ENCODE data around the gene TBC1D19. TPM values are rescaled to one million over a fixed set of nuclear protein-coding genes. Genes with fewer than 3 reads are reported as not detected.
"Not testable (repeated sequence)": the region's sequence is repeated elsewhere in the genome, so short reads cannot be mapped to it uniquely, and the experiment has no call there.

The TBC1D19 gene
- polyA plus RNA-seq, 4 donors, result 18.7 to 22.7 (median 21.3) TPM

DNA sequence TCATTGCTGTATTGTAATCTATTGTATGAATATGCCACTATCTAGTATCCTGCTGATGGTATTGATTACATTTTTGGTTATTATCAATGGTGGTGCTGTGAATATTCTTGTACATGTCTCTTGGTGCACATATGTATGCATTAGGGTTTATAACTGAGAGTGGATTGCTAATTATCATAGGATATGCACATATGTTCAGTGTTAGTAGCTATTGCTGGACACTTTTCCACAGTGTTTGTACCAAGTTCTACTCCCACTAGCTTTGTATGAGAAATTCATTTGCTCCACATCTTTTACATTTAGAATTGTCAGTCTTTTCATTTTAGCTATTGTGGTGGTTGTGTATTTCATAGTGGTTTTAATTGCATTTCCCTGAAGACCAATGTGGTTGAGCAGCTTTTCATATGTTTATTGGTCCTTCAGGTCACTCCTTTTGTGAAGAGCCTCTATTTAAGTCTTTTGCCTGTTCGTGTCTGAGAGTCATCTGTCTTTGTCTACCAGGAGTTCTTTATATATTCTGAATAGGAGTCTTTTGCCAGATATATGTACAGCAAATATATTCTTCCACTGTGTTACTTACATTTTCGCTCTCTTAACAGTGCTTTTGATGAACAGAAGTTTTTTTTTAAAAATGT, 87.1 kb downstream of the TBC1D19 start:
- DNase-seq (ENCODE audit: low read depth in 4 of 4, low spot score in 3 of 4), result no peak

DNA sequence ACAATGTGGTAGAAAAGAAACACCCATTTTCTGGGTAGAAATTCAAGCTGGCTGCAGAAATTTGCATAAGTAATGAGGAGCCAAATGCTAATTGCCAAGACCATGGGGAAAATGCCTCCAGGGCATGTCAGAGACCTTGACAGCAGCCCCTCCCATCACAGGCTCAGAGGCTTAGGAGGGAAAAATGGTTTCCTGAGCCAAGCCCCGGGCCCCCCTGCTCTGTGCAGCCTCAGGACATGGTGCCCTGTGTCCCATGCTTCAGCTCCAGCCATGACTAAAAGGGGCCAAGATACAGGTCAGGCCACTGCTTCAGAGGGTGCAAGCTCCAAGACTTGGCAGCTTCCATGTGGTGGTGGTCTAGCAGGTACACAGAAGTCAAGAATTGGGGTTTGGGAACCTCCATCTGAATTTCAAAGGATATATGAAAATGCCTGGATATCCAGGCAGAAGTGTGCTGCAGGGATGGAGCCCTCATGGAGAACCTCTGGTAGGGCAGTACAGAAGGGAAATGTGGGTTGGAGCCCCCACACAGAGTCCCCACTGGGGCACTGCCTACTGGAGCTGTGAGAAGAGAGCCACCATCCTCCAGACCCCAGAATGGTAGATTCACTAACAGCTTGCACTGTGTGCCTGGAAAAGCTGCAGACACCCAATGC, 95.3 kb downstream of the TBC1D19 start:
- not testable (repeated sequence) for DNase-seq (ENCODE audit: low read depth in 4 of 4, low spot score in 3 of 4)

DNA sequence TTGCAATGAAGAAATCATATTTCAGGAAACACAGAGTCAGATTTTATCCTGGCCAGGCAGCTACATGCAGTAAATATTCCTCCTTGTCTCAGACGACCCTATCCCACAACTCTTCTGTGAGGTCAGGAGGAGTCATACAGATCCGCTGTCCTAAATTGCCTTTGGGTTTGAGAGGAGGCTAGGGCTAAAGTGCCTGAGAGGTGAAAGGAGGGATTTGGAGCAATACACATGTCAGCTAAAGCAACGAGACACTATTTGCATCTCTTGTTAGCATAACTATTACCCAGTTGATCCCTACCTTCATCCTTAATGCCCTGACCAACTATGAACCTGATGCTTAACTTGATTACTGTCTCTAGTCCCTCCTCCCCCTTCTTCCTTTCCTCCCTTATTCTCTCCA, 98.6 kb downstream of the TBC1D19 start:
- DNase-seq (ENCODE audit: low read depth in 4 of 4, low spot score in 3 of 4), result no peak

DNA sequence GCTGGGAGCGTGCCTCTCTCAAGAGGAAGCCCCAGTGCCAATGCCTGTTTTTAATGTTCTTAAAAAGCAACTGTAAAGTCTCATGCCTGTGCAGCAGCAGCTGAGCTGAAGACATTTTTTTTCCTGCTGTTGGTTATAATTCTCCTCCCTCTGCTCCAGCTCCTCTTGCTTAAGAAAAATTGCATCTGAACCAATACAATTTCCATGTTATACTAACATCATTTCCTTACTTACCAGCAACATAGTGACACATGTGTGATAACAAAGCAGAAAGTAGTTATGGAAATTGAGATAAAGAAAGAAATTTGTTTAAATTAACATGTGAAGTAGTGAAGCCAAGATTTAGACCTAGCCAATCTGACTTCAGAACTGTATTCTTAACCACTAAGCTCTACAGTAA, 101.4 kb downstream of the TBC1D19 start:
- DNase-seq (ENCODE audit: low read depth in 4 of 4, low spot score in 3 of 4), result no peak

DNA sequence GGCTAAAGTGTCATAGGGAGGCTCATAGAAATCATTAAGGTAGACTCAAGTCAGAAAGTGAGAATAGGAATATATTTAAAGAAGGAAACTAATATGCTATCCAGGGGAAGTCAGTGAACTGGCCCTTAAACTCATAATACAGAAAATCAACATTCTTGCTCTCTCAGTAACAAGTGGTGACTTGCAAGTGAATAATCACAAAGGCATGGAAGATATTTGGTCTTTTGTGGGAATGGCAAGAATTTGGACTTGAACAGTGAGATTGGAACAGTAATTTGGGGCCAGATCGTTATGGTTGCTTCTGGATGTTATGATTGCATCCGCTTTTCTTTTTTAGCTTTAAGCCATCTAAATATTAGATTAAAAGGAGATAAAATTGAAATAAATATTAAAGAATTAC, 103.8 kb downstream of the TBC1D19 start:
- no peak for DNase-seq (ENCODE audit: low read depth in 4 of 4, low spot score in 3 of 4)

DNA sequence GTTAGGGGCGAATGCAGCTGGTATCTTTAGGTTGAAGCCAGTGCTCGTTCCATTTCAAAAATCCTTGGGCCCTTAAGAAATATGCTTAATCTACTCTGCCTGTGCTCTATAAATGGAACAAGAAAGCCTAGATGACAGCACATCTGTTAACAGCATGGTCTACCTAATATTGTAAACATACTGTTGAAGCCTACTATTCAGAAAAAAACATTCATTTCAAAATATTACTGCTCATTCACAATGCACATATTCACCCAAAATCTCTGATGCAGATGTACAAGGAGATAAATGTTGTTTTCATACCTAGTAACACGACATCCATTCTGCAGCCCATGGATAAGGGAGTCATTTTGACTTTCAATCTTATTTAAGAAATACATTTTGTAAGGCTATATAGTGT, 106.6 kb downstream of the TBC1D19 start:
- no peak for DNase-seq (ENCODE audit: low read depth in 4 of 4, low spot score in 3 of 4)

DNA sequence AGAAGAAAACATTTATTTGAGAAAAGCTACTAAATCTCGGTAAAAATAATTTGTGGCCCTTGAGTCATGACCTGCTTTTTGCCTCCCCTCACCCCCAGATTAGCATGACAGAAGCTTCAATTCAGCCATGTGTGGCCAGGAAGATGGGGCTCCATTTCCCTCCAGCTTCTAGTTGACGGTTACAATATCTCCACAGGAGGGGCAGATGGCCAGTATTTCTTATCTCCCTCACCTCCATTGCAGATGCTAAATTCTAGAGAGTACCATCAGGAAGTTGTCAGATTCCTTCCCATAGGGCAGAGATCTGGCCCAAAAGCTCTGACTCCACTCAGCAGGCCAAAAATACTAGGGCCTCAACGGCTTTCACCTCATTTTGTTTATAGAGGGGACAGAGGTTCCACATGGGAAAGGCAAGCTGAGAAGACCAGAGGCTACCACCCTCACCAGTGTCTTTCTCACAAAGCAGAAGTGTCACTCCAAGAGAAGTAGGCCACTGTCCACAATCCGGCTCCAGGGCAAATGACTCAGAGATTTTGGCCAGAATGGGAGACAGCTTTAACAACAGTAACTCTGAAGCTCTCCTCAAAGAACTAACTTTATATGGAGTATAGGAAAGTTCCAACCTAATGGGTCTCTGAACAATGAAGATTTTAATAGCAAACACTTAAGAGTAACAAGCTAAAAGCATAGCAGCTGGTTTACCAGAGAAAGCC, 108.3 kb downstream of the TBC1D19 start:
- DNase-seq (ENCODE audit: low read depth in 4 of 4, low spot score in 3 of 4), result no peak

DNA sequence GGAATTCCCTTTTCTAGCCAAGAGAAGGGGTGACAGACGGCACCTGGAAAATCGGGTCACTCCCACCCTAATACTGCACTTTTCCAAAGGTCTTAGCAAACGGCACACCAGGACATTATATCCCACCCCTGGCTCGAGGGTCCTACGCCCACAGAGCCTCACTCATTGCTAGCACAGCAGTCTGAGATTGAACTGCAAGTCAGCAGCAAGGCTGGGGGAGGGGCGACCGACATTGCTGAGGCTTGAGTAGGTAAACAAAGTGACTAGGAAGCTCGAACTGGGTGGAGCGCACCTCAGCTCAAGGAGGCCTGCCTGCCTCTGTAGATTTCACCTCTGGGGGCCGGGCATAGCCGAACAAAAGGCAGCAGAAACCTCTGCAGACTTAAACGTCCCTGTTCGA, 110.2 kb downstream of the TBC1D19 start:
- not testable (repeated sequence) for DNase-seq (ENCODE audit: low read depth in 4 of 4, low spot score in 3 of 4)

DNA sequence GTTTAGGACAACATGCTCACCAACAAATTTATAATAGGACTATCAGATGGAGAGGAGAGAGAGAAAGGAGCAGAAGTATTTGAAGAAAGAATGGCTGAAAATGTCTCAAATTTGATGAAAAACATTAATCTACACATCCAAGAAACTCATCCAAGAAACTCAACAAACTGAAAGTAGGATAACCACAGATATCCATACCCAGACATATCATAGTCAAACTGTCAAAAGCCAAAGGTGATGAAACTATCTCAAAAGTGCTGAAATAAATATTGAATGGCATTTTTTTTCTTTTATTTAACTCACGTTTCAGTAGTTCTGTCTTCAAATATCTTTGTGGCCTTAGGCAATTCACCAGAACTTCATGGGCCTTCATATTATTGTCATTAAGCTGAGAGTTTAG, 116.2 kb downstream of the TBC1D19 start:
- DNase-seq (ENCODE audit: low read depth in 4 of 4, low spot score in 3 of 4), result no peak

DNA sequence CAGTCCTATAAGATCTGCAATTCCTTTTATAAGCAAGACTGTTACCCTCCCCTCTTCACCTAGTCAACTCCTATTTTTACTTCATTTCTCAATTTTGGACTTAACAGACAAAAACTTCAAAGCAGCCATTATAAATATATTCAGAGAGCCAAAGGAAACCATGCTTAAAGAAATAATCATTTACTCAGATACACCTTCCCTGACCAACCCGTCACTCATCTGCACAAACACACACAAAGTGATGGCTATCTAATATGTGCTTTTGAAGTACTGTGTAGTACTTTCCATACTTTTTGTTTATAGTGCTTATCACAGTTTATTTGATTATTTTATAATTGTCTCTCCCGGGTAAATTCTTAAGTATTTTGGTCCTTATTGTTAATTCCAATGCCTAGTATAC, 117.2 kb downstream of the TBC1D19 start:
- DNase-seq (ENCODE audit: low read depth in 4 of 4, low spot score in 3 of 4), result no peak

DNA sequence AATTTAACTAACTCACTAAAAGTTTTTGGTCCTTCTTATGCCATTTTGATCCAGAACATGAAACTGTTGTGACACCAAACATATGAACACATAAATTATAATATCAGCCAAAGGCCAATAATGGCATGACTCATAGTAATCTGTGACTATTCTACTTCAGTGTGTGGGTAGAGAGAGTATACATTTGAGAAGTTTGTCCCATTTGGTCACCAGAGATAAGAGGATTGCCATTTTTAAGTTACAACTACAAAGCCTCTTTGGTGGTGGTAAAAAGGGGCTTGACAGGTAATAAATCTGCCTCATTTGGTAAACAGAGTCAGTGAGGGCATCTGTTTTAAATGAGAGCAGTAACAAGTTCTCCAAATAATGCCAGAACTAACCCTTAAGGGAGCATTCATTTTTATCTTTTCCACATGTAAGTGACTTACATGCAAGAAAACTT, 117.9 kb downstream of the TBC1D19 start:
- DNase-seq (ENCODE audit: low read depth in 4 of 4, low spot score in 3 of 4), result no peak

DNA sequence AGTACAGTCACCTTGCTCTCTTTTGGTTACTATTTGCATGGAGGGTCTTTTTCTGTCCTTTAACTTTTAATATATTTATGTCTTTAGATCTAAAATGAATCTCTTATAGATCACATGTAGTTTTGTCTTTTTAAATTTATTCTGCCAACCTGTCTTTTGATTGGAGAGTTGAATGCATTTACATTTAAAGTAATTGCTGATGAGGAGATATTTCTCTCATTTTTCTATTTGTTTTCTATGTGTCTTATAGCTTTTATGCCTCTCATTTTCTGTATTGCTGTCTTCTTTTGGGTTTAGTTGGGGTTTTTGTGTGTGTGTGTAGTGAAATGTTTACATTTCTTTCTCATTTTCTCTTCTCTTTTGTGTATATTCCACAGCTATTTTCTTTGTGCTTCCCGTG, 123.5 kb downstream of the TBC1D19 start:
- no peak for DNase-seq (ENCODE audit: low read depth in 4 of 4, low spot score in 3 of 4)

DNA sequence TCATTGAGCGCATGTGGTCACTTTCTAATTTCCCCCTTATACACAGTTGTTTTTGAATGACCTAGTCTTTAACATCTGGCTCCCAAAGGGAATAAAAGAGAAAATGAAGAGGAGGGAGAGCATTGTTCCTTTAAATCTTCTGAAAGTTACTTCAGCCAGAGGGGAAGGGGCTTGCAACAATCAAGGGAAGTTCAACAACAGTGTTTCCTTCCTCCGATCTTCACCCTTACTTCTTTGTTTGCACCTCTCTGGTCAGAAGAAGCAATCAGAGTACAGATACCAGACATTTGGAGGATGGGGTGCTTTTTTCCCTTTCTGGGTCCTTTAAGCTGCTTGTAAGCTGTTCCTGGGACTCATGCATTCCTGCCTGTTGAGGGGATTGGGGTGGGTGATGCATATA, 125.4 kb downstream of the TBC1D19 start:
- no peak for DNase-seq (ENCODE audit: low read depth in 4 of 4, low spot score in 3 of 4)

DNA sequence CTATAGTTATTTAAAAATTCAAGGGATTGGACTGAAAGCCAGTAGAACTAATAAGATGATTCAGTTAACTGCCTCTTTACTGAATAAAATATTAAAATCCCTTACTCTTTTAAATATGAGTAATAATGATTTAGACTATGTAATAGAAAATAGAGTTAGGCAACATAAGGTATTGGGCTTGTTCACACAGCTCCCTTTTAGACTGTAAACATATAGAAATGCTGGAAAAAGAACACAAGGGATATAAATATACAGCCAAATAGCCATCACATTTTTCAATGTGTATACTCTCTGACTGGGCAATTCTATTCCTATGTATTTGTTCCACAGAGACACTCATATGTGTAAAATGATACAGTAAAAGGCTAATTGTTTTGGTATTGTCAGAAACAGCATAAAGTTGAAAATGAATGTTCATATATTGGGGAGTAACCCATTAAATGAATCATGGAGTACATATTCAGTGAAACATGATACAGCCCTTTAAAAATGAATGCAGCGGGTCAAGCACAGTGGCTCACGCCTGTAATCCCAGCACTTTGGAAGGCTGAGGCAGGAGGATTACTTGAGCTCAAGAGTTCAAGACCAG, 129.8 kb downstream of the TBC1D19 start:
- DNase-seq (ENCODE audit: low read depth in 4 of 4, low spot score in 3 of 4), result no peak

DNA sequence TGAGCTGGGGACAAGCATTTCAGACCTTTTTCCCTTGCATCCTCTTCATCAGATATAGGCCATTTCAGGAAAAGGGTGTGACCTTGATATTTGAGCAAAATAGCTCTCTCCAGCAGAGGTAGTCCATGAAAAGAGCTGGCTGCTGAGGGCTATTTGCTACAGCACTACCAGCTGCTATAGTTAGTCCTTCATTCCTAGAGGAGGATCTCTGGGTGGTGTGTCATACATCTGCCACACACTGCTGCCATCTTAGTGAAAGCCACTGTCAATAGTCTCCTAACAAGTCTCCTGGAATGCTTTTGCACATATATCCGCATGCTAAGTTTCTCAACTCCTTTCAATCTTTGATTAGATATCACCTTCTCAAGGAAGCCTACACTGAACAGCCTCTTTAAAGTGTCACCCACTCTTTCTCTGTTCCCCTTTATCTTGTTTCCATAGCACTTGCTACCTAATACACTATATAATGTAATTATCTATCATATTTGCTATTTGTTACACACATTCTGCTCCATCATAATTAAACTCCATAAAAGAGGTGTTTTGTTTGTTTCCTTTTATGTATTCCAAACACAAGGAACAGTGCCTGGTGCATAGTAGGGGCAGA, 131.9 kb downstream of the TBC1D19 start:
- no peak for DNase-seq (ENCODE audit: low read depth in 4 of 4, low spot score in 3 of 4)

DNA sequence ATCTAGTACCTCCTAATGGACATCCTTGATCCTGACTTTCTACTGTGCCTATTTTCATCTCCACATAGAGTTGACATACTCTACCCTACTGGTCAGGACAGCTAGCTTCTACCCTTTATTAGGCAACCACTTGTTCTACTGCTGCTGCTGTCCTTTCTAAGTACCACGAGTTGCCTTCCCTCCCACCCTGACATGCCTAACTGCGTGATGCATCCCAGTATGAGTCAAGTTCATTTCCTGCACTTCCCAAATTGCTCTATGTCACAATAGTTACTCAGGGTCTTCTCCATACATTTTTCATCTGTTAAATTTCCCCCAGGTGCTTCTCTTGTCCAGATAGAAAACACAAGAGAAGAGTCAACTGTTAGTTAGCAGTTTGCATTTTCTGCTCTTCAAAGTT, 133.4 kb downstream of the TBC1D19 start:
- DNase-seq (ENCODE audit: low read depth in 4 of 4, low spot score in 3 of 4), result no peak

DNA sequence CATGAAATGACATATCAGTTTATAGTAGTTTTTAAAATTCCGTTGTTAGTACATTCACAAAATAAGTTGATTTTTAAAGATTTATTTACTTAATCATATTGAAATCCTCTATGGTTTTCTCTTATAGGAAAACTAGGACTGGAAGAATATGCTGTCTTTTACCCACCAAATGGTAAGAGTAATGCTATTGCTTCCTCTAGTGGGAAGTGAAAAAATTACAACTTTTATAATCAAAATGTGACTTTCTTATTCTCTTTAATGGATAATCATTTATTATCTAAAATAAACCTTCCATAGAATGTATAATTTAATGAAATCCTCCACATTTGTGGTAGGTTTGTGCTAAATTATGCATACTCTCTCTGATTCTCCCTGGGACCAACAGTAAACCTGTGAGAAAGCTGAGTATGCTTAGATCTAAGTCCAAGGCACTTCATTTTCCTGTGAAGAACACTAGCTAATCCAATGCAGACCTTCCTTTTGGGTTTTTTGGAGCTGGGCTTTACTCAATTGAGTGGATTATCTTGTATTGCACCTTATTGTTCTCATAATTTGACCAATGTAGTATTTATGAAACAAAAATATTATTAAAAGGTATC, 136.2 kb downstream of the TBC1D19 start:
- DNase-seq (ENCODE audit: low read depth in 4 of 4, low spot score in 3 of 4), result no peak

DNA sequence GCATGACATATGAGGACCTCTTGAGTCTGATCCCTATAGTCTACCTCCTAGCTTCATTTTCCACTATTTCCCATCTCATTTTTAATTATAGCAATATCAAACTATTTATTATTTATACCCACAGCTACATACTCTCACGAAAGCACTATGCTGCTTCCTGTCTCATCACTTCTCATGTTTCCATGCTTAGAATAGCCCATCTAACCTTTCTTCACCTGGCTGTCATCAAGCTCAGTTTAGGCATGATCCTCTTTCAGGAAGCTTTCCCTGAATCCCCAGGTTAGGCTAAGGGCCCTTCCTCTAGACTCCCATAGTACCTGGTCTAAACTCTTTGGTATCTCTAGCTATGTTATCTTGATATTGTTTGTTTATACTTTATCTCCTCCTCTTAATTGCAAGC, 137.8 kb downstream of the TBC1D19 start:
- no peak for DNase-seq (ENCODE audit: low read depth in 4 of 4, low spot score in 3 of 4)

DNA sequence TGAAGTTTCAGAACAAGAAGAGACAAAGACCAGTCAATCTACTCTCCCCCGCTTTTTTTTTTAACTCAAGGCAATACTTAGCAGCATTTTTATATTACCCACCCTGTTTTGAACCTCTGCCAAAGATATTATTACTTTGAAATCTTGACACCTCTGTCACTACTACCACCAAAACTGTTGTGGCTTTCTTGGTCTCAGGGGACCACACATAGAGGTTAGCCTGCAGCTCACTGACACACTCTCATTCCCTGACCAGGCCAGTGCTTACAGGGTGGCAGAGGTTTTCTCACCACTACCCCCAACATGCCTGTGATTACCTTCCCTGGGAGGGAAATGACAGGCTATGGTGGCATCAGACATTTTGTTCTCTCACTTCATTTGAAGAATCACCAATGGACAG, 139.3 kb downstream of the TBC1D19 start:
- DNase-seq (ENCODE audit: low read depth in 4 of 4, low spot score in 3 of 4), result no peak

DNA sequence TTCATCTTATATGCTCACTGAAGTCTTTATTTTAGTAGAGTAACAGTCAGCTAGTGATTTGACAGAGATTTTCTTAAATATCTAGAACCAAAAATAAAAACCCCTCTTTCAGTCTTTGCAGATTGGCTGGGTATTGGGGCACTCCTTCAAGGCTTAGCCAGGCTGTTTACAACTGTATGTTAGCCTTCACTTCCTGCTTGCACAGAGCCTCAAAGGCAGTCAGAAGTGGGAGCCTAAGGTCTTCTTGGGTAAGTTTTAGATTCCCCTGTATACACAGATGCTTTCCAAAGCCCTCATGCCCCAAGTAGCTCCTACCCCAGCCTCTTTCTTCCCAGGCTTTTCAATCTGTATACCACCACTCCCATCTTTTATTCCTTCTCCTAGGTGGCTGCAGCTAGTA, 140.7 kb downstream of the TBC1D19 start:
- no peak for DNase-seq (ENCODE audit: low read depth in 4 of 4, low spot score in 3 of 4)

Data from right renal pelvis (tissue), 4 donors.